ENCODE measurements around the gene VIL1.

Gene VIL1

DNA sequence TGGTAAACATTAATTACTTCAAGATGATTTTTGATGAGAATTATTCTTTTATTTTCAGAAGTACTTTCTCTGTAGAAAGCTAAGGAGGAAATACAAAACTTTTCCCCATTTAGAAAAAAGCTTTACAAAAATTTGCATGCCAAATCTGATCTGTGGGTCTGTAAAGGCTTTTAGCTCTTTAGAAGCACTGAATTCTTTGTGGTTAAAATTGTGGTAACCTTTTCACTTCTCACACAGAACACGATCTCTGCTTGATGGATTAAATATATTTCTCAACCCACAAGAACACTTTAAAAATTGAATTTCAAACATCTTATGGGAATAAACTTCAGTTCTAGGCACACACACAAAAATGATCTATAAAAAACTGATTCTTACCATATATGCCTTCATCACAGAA lies 63.7 kb downstream of the VIL1 start:
- Histone ChIP-seq H3K9ac (ENCODE audit: low read length) (no peak overlapping the region), H3K27ac (ENCODE audit: low read length) (no peak overlapping the region), H3K36me3 (ENCODE audit: control insufficient read depth, low read depth, low read length) (peaks cover 56% of the 10 kb centered on the region), H3K27me3 (ENCODE audit: control insufficient read depth, insufficient read depth, low read length) (no peaks in the 10 kb centered on the region), H3K4me3 (ENCODE audit: low read length) (no peak overlapping the region), H3K9me3 (ENCODE audit: control insufficient read depth, low read depth, low read length) (no peaks in the 10 kb centered on the region), H3K4me1 (ENCODE audit: control insufficient read depth, low read depth, low read length) (no peaks in the 10 kb centered on the region)

DNA sequence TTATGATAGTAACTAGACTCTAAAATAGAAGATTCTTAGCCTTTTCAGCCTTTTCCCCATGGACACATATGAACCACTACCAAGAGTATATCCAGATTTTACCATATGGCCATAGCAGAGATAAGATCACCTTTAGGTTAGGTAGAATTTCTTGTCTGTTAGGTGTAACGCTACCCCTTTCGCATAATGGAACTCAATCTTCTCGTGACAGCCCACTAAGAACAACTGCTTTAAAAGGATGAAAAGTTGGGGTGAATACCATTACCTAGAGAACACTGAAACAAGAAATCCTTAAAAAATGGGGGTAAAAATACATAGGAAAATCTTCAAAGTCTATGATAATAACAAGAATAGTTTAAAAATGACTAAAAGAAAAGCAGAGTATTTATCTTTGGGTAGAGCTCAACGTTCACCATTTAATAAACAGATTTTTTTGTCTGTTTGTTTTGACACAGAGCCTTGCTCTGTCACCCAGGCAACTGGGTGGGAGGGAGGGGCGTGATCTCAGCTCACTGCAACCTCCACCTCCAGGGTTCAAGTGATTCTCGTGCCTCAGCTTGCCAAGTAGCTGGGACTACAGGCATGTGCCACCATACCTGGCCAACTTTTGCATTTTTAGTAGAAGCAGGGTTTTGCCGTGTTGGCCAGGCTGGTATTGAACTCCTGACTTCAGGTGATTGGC lies 67.2 kb downstream of the VIL1 start:
- H3K36me3 ChIP-seq (ENCODE audit: control insufficient read depth, low read depth, low read length): peaks cover 57% of the 10 kb centered on the region
- no peak overlapping the region for H3K27ac ChIP-seq (ENCODE audit: low read length)
- H3K9ac ChIP-seq (ENCODE audit: low read length): no peak overlapping the region
- H3K27me3 ChIP-seq (ENCODE audit: control insufficient read depth, insufficient read depth, low read length): no peaks in the 10 kb centered on the region
- no peak overlapping the region for H3K4me3 ChIP-seq (ENCODE audit: low read length)
- no peaks in the 10 kb centered on the region for H3K4me1 ChIP-seq (ENCODE audit: control insufficient read depth, low read depth, low read length)
- no peaks in the 10 kb centered on the region for H3K9me3 ChIP-seq (ENCODE audit: control insufficient read depth, low read depth, low read length)

DNA sequence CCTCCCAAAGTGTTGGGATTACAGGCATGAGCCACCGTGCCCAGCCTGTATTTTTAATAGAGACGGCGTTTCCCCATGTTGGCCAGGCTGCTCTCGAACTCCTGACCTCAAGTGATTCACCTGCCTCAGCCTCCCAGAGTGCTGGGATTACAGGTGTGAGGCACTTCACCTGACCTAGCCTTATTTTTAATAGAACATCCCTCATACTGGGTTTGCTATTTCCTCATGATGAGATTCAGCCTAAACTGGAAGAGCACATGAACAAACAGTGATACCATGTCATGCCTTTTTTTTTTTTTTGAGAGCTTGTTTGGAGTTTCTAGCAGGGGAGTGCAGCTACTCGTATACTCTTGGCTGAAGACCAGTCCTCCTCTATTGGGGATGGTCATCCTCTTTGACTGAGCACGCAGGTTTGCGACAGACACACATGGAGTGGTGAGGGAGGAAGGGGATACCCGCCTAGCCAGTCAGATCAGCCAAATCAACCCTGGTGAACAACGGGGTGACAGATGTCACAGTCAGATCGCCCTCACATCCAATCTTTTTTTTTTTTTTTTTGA lies 81.7 kb downstream of the VIL1 start:
- peaks cover 6% of the 10 kb centered on the region for H3K4me1 ChIP-seq (ENCODE audit: control insufficient read depth, low read depth, low read length)
- peaks cover 18% of the 10 kb centered on the region for H3K36me3 ChIP-seq (ENCODE audit: control insufficient read depth, low read depth, low read length)
- H3K9me3 ChIP-seq (ENCODE audit: control insufficient read depth, low read depth, low read length): no peaks in the 10 kb centered on the region
- H3K27me3 ChIP-seq (ENCODE audit: control insufficient read depth, insufficient read depth, low read length): no peaks in the 10 kb centered on the region
- H3K27ac ChIP-seq (ENCODE audit: low read length): no peak overlapping the region
- H3K4me3 ChIP-seq (ENCODE audit: low read length): no peak overlapping the region
- H3K9ac ChIP-seq (ENCODE audit: low read length): no peak overlapping the region

DNA sequence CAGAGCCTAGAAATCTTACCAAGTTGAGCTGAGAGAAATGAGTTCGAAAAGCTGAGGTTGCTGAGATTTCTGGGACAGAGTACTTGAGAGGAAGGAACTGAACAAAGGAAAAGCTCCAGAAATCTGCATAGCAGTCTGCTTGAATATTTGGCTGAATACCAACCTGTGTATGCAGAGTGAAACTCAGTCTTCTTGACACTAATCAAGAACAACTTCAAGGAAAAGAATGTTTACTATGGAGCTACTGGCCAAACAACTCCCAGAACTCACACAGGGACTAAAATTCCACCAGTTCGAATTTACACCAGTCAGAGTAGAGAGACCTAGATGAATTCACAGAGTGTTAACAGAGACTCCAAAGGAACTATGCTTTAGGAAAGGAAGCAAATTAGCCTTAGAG lies 82.7 kb downstream of the VIL1 start:
- Histone ChIP-seq H3K9ac (ENCODE audit: low read length) (no peak overlapping the region), H3K4me1 (ENCODE audit: control insufficient read depth, low read depth, low read length) (peaks cover 6% of the 10 kb centered on the region), H3K27ac (ENCODE audit: low read length) (peak overlapping the region; percentile 64), H3K9me3 (ENCODE audit: control insufficient read depth, low read depth, low read length) (no peaks in the 10 kb centered on the region), H3K36me3 (ENCODE audit: control insufficient read depth, low read depth, low read length) (peaks cover 14% of the 10 kb centered on the region), H3K27me3 (ENCODE audit: control insufficient read depth, insufficient read depth, low read length) (no peaks in the 10 kb centered on the region), H3K4me3 (ENCODE audit: low read length) (no peak overlapping the region)
